Measurements from ENCODE around the gene DDX1.

- TF ChIP-seq, protein P1, sequence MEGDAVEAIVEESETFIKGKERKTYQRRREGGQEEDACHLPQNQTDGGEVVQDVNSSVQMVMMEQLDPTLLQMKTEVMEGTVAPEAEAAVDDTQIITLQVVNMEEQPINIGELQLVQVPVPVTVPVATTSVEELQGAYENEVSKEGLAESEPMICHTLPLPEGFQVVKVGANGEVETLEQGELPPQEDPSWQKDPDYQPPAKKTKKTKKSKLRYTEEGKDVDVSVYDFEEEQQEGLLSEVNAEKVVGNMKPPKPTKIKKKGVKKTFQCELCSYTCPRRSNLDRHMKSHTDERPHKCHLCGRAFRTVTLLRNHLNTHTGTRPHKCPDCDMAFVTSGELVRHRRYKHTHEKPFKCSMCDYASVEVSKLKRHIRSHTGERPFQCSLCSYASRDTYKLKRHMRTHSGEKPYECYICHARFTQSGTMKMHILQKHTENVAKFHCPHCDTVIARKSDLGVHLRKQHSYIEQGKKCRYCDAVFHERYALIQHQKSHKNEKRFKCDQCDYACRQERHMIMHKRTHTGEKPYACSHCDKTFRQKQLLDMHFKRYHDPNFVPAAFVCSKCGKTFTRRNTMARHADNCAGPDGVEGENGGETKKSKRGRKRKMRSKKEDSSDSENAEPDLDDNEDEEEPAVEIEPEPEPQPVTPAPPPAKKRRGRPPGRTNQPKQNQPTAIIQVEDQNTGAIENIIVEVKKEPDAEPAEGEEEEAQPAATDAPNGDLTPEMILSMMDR (IDR thresholded peaks at IDR 0.05): no peak
- no peak for TF ChIP-seq POLR2A (IDR thresholded peaks at IDR 0.05)
- TF ChIP-seq POLR2AphosphoS5 (IDR thresholded peaks at IDR 0.05): no peak
Observed at GRCh38 chr2:15627817-15628684, 36.4 kb downstream of the DDX1 start.

All from breast epithelium (tissue), 3 donors.